GM18519 (cell line): ENCODE measurements around the gene UBAP2L.
"Not testable (repeated sequence)": the region's sequence is repeated elsewhere in the genome, so short reads cannot be mapped to it uniquely, and the experiment has no call there.

Source experiments
- ATAC-seq: cut with Tn5 transposase; IDR thresholded peaks from one replicate; pipeline ENCODE4 v1.9.1; 2021; ENCODE audit warnings: mild to moderate bottlenecking, moderate library complexity; ENCODE audit not compliant: unreplicated experiment, low FRiP score

The UBAP2L gene

DNA sequence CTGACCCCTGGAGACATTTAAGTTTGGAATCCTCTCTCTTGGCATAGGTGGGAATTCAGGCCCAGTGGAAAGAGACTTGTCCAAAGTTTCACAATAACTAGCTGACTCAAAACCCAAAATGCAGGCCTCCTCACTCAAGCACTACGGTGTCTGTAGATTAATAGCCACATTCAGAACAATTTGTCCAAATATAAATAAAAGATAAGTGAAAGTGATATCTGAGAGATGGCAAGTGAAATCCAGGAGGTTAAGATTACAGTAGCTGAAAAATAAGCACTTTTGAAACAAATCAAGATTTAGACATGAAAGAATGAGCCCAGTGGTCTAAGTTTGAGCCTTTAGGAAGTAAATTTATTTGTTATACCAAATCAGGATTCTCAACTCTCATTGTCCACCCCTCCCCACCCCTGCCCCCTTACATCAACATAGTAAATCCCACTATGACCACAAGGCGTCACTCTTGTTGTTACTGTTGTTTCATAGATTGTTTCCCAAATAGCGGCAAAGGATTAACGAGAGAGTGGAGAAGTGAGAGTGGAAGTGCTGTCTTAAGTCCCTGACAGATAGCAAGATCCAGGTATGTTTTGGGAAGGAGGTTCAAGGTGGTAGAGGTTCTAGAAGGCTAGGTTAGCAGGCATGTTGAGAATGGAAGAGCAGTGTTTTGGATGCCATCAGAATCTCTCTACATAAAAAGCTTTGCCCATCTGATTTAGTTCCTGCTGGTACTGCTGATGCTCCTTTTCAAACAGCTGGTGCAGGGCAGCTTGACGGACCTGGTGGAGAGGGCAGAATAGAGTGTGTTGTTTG, 21.8 kb upstream of the UBAP2L start:
- no peak for ATAC-seq

DNA sequence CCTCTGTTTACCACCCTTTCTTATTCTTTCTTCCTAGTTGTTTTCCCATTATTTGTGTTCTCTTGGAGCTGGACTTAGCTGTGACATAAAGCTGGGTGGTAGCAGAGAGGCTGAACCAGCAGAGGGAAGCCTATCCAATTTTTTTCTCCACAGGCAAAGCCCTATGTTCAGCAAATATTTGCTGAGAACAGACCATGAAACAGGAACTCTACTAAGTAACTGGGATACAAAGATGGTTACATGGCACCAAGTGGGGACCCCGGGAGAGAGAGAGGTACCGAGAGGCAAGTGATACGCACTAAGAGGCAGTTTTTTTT, 21.2 kb upstream of the UBAP2L start:
- no peak for ATAC-seq

DNA sequence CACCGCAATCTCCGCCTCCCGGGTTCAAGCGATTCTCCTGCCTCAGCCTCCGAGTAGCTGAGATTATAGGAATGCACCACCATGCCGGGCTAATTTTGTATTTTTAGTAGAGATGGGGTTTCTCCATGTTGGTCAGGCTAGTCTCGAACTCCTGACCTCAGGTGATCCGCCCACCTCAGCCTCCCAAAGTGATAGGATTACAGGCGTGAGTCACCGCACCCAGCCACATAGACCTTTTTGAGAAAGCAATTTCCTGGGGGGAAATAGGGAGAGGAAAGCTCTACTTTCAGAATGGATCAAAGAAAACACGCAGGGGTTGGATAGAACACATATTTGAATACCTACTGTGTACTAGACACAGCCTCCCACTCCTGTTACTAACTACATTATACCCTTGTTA, 15.0 kb upstream of the UBAP2L start:
- ATAC-seq: not testable (repeated sequence)

DNA sequence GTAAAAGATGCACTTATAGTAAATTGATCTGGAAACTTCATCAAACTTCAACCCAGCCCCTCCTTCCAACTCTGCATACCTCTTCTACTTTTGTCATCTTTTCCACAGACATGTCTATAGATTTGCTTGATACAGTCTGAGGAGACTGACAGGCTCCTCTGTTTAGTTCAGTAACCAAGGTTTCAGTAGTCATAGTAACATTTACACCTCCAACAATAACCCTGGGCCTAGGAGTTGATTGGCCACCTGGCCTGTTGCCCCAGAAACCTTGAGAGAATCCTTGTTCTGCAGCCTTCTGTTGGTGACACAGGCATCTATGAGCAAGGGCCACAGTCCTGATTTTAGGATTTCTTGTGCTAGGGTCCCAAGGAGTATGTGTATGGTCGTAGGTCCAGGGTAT, 14.6 kb upstream of the UBAP2L start, which contains the start of gene CFAP141:
CFAP141 (minus strand) TSS at position 138 of the 400 bp plus-strand sequence; CDS start at position 112, 26 bp downstream.
- no peak for ATAC-seq

DNA sequence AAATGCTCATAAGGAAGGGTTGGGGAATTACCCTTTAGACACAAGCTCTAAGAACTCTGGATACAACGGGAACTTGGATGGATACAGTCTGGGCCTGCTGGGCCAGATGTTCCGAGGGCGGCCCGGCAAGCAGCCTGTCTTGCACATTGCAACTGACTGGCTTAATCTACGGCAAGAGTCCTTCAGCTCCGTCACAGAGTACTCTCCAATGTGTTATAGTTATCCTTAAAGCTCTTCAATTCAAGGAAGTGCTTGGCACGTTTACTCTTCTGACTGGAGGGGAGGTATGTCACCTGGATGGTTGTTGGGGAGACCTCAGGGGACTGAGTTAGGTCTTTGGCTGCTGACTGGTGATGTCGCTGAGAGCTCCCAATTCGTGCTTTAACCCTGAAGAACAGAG, 13.5 kb upstream of the UBAP2L start:
- ATAC-seq: no peak

DNA sequence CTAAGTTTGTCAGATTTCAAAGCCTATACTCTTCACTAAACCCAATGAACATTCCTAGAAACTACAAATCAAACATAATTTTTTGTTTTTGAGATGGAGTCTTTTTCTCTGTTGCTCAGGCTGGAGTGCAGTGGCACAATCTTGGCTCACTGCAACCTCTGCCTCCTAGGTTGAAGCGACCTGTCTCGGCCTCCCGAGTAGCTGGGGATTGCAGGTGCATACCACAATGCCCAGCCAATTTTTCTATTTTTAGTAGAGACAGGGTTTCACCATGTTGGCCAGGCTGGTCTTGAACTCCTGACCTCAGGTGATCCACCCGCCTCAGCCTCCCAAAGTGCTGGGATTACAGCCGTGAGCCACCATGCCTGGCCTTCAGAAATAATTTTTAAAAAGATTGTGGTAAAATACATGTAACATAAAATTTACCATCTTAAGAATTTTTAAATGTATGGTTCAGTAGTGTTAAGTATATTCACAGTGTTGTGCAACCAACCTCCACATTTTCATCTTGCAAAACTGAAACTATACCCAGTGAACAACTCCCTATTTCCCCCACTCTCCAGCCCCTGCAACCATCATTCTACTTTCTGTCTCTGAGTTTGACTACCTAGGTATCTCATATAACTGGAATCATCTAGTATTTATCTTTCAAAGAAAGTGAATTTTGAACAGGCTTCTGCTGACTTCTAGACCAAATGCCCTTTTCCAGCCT, 11.9 kb upstream of the UBAP2L start:
- ATAC-seq: no peak

DNA sequence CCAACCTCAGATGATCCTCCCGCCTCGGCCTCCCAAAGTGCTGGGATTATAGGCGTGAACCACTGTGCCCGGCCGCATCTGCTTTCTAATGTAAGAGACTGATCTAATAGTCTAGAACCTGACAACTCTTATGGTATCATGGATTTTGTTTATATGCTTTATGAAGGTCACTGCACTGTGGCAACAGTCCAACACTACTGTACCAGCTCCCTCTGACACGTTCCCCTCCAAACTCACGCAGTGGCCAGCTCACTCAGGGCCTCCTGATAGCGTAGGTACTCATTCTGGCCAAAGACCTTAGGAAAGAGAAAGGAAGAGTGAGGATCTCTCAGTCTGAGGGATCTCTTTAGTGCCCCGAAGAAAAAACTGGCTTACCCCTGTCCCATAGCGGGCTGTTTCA, 8.7 kb upstream of the UBAP2L start:
- no peak for ATAC-seq

DNA sequence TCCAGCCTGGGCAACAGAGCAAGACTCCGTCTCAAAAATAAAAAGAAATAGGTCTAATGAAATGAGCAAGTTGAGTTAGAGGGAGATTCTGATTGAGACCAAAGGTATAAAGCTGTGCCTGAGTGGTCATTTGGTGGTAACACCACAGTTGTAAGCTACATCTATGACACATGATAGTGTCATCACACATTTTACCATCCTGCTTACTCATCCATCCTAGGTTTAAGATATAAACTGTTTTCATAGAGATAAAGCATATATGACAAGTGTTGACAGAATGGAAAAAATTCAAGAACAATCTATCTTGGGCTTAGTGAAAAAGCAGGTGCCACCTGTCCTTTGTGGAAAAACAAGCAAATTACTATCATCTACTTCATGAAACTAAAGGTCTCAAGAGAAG, 7.5 kb upstream of the UBAP2L start:
- ATAC-seq: no peak

DNA sequence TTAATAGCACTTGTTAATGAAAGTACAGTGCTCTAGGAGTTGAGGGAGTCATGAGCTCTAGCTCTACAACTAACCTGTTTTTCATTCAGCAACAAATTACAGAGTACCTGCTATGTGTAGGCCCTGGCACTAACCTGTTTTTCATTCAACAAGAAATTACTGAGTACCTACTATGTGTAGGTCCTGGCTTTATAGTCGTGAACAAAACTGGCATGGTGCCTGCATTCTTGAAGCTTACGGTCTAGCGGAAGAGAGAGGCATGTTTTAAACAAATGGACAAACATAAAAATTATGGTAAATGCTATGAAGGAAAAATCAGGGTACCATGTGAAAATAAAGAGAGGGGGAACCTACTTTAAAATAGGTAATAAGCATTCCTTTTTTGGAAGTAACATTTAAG, 2.2 kb upstream of the UBAP2L start:
- no peak for ATAC-seq

DNA sequence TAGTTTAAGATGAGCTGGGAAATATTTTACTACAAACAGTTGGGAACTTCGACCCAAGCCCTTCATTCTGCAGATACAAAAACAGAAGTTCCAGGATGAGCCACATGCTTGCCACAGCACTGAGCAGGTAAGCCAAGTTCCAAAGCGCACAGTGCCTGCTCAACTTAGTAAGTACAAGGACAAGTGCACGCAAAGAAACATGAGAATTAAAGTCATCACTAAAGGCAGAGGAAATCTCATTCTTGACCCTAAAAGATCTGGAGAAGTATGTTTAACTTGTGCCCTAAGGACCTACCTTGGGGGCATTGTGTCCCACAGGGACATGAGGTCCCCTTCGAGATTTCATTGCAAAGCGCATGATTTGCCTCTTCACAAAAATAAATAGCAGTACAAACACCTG, 1.2 kb upstream of the UBAP2L start:
- no peak for ATAC-seq

DNA sequence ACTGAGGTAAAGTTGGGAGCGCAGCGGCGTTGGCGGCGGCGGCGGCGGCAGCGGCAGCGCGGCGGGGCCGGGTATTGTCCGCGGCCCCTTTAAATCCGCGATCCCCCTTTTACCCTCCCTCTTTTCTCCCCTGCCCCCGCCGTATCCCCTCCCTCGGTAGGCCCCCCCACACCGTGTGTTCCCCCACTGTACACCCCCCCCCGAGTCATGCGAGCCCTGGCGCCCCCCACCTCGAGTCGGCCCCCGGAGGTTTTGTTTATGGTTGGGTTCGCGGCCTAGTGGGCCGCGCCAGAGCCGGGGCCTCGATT, 169 bp downstream of the UBAP2L start:
- no peak for ATAC-seq

DNA sequence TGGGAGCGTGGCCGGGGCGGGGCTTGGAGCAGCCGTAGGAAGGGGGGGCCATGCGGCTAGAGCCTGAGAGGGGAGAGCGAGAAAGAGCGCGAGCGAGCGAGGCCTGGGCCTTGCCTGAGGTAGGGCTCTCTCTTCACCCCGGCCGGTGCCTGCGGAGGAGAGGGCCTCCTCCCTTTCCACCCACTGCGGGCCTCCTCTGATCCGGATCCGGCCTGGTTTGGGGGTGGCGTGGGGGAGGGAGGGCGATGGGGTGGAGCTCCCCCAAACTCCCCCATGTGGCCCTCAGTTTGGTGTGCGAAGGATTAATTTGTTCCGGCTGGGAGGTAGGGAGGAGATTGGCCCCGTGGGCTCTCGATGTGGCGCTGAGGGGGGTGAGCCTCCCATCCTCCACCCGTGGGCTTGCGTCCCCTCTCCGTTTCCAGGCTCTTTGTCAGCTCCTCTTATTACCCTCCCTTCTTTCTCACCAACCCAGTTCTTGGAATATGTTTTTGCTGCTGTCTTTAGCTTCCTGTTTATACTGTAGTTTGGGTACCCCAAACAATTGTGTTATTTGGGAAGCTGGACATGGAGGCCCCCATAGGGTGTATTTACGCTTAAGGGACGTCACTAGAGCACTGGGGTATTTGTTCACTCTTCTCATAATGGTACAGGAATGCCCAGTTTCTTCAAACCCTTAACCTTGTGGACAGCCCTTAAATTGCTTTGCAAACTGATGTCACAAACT, 685 bp downstream of the UBAP2L start:
- ATAC-seq: no peak

DNA sequence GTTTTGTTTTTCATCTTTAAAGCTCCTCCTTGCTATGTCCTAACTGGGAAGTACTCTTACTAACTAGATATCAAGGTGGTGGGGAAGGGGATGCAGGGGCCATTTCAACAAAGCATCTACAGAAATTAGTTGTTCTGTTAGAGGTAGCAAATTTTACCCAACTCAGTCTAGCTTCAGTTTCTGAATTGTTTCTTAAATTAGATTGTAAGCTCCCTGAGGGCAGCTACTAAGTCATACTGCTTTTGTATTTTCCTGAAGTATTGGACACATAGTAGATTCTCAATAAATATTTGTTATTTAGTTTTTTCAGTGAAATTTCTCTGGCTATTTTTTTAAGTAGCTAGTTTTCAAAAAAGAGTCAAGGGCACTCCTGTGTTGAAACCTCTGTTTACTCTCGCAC, 1.8 kb downstream of the UBAP2L start:
- no peak for ATAC-seq

DNA sequence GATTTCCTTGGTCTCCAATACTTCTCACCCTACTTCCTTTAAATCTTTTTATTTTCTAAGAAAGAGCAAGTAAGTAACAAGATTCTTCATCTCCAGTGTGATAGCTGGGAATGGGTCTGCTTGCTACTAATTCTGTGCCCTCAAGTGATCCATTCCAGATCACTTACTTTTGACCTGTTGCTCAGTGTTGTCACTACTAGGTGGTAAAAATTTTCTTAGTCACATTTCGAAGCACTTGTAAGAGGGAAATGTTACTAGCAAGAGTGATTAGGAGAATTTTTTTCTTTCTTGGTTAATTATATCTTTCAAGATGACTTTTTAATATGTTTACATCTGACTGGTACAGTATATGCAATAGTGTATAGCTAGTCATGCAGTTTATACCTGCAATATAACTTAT, 2.2 kb downstream of the UBAP2L start:
- no peak for ATAC-seq

DNA sequence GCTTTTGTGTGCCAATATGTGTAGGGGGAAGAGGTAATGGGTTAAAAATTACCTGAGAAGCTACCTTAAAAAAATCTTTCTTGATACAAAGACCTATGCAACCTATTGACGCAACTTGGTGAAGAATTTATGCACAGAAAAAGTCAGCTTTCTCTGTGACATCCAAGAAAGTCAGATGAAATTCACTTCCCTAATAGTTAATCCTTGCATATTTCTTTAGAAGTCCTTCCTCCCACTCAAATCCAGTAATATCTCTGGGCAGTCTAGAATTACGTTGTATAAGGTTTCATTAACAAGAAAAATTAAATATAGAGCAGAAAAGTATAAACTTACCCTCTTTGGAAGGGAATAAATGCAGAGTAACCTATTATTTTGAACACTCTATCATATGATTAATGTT, 2.9 kb downstream of the UBAP2L start:
- ATAC-seq: no peak

DNA sequence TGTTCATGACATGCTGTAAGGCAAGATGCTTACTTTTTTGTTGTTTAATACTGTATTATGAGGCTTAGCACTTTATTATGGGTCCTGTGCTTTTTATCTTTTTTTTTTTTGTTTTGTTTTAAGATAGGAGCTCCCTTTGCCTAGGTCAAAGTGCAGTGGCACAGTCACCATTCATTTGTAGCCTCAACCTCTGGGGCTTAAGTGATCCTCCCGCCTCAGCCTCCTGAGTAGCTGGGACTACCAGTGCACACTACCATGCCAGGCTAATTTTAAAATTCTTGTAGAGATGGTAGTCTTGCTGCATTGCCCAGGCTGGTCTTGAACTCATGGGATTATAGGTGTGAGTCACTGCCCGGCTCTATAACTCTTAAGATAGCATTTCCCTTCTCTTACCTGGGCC, 4.6 kb downstream of the UBAP2L start:
- no peak for ATAC-seq

DNA sequence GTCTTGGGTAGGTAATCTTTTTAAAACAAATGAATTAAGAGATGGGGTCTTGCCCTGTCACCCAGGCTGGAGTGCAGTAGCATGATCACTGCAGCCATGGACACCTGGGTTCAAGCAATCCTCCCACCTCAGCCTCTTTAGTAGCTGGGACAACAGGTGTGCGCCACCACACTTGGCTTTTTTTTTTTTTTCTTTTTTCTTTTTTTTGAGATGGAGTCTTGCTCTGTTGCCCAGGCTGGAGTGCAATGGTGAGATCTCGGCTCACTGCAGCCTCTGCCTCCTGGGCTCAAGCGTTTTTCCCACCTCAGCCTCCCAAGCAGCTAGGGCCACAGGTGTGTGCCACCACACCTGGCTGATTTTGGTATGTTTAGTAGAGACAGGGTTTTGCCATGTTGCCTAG, 10.4 kb downstream of the UBAP2L start:
- not testable (repeated sequence) for ATAC-seq

DNA sequence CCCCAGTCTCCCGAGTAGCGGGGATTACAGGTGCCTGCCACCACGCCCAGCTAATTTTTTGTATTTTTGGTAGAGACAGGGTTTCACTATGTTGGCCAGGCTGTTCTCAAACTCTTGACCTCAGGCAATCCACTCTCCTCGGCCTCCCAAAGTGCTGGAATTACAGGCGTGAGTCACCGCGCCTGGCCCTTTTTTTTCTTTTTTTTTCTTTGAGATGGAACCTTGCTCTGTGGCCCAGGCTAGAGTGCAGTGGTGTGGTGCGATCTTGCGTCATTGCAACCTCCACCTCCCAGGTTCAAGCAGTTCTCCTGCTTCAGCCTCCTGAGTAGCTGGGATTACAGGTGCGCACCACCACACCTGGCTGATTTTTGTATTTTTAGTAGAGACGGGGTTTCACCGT, 12.4 kb downstream of the UBAP2L start:
- not testable (repeated sequence) for ATAC-seq

DNA sequence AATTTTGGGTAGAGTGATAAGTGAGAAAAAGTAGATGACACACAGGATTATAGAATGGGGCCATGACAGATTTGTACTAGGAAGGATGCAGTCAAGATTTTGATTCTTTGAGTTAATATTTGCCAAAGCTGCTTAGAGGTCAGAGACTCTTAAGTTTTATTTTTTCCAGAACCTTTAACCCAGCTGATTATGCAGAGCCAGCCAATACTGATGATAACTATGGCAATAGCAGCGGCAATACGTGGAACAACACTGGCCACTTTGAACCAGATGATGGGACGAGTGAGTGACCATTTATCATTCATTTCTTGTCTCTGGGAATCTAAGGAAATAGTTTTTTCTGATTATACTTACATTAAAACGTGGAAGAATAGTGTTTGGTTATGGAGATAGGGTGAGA, 16.1 kb downstream of the UBAP2L start:
- ATAC-seq: no peak

DNA sequence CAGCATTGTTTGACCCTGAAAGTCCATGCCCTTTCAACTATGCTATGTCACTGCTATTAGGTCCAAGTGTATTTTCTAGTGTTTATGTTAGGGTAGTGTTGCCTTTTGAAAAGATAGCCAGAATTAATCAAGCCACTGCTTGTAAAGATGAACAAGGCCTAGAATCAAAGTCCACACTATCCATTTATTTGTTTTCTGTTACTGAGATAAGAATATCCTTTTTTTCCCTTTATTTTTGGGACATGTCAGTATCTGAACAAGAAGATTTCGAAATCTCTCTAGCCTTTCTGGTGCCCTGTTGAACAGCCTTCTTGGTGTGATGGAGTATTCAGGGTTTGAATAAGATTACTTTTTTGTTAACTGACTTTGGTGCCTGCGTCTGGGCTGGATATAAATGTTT, 16.7 kb downstream of the UBAP2L start:
- no peak for ATAC-seq

DNA sequence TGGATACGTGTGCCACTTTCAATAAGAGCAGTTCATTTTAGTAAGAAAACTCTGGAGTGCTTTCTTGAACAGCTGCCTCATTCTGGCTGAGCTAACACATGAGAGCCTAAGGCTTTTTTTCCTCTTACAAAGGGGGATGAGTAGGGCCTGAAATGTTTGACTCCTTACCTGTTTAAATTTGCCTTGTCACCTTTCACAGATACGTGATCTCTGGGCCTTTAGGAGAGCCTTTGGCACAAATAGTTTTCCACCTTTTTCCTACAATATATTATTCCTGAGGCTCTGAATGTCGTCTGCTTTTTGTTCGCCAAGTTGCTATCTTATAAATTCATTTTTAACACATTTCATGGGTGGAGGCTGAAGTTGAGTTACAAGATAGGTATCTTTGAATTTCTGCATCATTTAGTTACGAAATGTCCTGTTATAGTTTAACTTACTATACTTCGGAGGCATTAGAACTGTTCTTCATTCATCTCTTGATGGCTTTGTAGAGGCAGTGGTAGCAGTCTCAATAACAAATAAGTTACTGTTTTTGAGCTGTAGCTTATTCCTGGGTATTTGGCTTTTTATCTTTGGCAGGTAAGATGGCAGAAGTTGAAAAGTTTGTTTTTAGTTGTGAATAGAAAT, 17.2 kb downstream of the UBAP2L start:
- no peak for ATAC-seq
